GM12878 (cell line): ENCODE data around the gene RHEB.

Experiments used
- EP300 ChIP-seq, 2 experiments: fragments of 150-350 bp in 1 of 2; IDR thresholded peaks; 2 replicates each; pipeline ENCODE4 v1.6.1; 2011 to 2012; ENCODE audit warnings: low read depth in 2 of 2, low read length in 2 of 2, borderline replicate concordance in 1 of 2, improper control_type of control experiment in 1 of 2, inconsistent platforms in 1 of 2; ENCODE audit not compliant: control insufficient read depth in 1 of 2
- RAD21 ChIP-seq: IDR thresholded peaks from 2 replicates; pipeline ENCODE4 v1.6.1; 2011; ENCODE audit warnings: mild to moderate bottlenecking, low read depth, low read length, moderate library complexity; ENCODE audit not compliant: insufficient read depth
- RELA ChIP-seq: fragments of 450-650 bp; IDR thresholded peaks from 2 replicates; pipeline ENCODE4 v1.8.0; 2014; ENCODE audit warnings: borderline replicate concordance; ENCODE audit not compliant: partially characterized antibody

- no peak for TF ChIP-seq EP300 (IDR thresholded peaks at IDR 0.05; ENCODE audit: borderline replicate concordance in 1 of 2, control insufficient read depth in 1 of 2, low read depth in 2 of 2, low read length in 2 of 2)
- no peak for TF ChIP-seq RELA
- no peak for TF ChIP-seq RAD21
These were observed 15.6 kb downstream of the RHEB start for GRCh38 chr7:151503902-151504714.
